HFFc6 (cell line): ENCODE data around the gene HERC6. TPM values are rescaled to one million over a fixed set of nuclear protein-coding genes. Genes with fewer than 3 reads are reported as not detected.
"Not testable (repeated sequence)": the region's sequence is repeated elsewhere in the genome, so short reads cannot be mapped to it uniquely, and the experiment has no call there.

Source experiments
- DNase-seq: peaks from one replicate; pipeline ENCODE4 v3.0.0-alpha.2; 2018
- H3K27ac Mint-ChIP-seq: 2 replicates; pipeline ENCODE4 v1.8.0; 2020; ENCODE audit warnings: mild to moderate bottlenecking, mixed read lengths
- H3K27me3 Mint-ChIP-seq: 2 replicates; pipeline ENCODE4 v1.8.0; 2021; ENCODE audit warnings: mild to moderate bottlenecking, moderate library complexity, mixed read lengths; ENCODE audit not compliant: insufficient read depth
- H3K36me3 Mint-ChIP-seq: 2 replicates; pipeline ENCODE4 v1.8.0; 2021; ENCODE audit warnings: low read depth, mixed read lengths
- H3K4me1 Mint-ChIP-seq: 2 replicates; pipeline ENCODE4 v1.8.0; 2020; ENCODE audit warnings: low read depth, mixed read lengths
- H3K4me3 Mint-ChIP-seq: 2 replicates; pipeline ENCODE4 v1.8.0; 2020; ENCODE audit warnings: mild to moderate bottlenecking, moderate library complexity, mixed read lengths
- H3K9me3 Mint-ChIP-seq: 2 replicates; pipeline ENCODE4 v1.8.0; 2020; ENCODE audit warnings: mild to moderate bottlenecking, mixed read lengths
- CTCF ChIP-seq: fragments of 200-600 bp; sonication (generic); IDR thresholded peaks from 2 replicates; pipeline ENCODE4 v1.5.0; 2021; ENCODE audit warnings: antibody characterized with exemption, mild to moderate bottlenecking
- total RNA-seq, 6 experiments: library from RNA; stranded (reverse); fragmentation: NEBNext Ultra II Directional; extraction: Animal tissue kit (Norgen Biotek cat#: 25700); gene quantifications; 2 replicates in 1 of 6; 3 replicates in 5 of 6; pipeline ENCODE4 v1.2.3, GENCODE V29; 2021

The HERC6 gene
- total RNA-seq, 6 experiments from 2014 or later: 0.33 to 1.1 (median 0.55) TPM

GRCh38 chr4:88359558-88359957 lies 19.1 kb upstream of the HERC6 start:
- Mint-ChIP-seq H3K9me3 (peaks cover 23% of the 10 kb centered on the region), H3K36me3 (peaks cover 4% of the 10 kb centered on the region; the same call in 1 of the 2 replicates), H3K4me1 (no peaks in the 10 kb centered on the region), H3K27ac (no peak overlapping the region), H3K27me3 (peaks cover 14% of the 10 kb centered on the region), H3K4me3 (no peak overlapping the region)
- no peak for DNase-seq
- TF ChIP-seq CTCF: no peak

- Mint-ChIP-seq H3K36me3 (peaks cover 4% of the 10 kb centered on the region; the same call in 1 of the 2 replicates), H3K27ac (no peak overlapping the region), H3K27me3 (peaks cover 14% of the 10 kb centered on the region), H3K4me1 (no peaks in the 10 kb centered on the region), H3K4me3 (no peak overlapping the region), H3K9me3 (peaks cover 25% of the 10 kb centered on the region)
- no peak for TF ChIP-seq CTCF
- no peak for DNase-seq
Measured at GRCh38 chr4:88360256-88360655, 18.4 kb upstream of the HERC6 start.

GRCh38 chr4:88360791-88361190 lies 17.9 kb upstream of the HERC6 start:
- peaks cover 14% of the 10 kb centered on the region for H3K27me3 Mint-ChIP-seq
- no peak for TF ChIP-seq CTCF
- H3K9me3 Mint-ChIP-seq: peaks cover 25% of the 10 kb centered on the region

GRCh38 chr4:88361217-88361773 lies 17.4 kb upstream of the HERC6 start:
- H3K27me3 Mint-ChIP-seq: peaks cover 18% of the 10 kb centered on the region
- H3K27ac Mint-ChIP-seq, H3K36me3 Mint-ChIP-seq, H3K4me3 Mint-ChIP-seq, DNase-seq, H3K4me1 Mint-ChIP-seq: not testable (repeated sequence)
- peaks cover 25% of the 10 kb centered on the region for H3K9me3 Mint-ChIP-seq

More at GRCh38 chr4:88360791-88361190, 17.9 kb upstream of the HERC6 start:
- Mint-ChIP-seq H3K4me1 (no peaks in the 10 kb centered on the region), H3K4me3 (no peak overlapping the region), H3K36me3 (peaks cover 4% of the 10 kb centered on the region; the same call in 1 of the 2 replicates), H3K27ac (no peak overlapping the region)
- DNase-seq: no peak

- Mint-ChIP-seq H3K36me3 (peaks cover 2% of the 10 kb centered on the region; the same call in 1 of the 2 replicates), H3K27ac (no peak overlapping the region), H3K4me3 (no peak overlapping the region), H3K4me1 (no peaks in the 10 kb centered on the region), H3K27me3 (peaks cover 17% of the 10 kb centered on the region), H3K9me3 (peaks cover 16% of the 10 kb centered on the region)
- no peak for TF ChIP-seq CTCF
- DNase-seq: no peak
Measured at GRCh38 chr4:88366460-88366859, 12.2 kb upstream of the HERC6 start.

- TF ChIP-seq CTCF: no peak
- Mint-ChIP-seq H3K4me3 (no peak overlapping the region), H3K4me1 (no peaks in the 10 kb centered on the region), H3K27me3 (peaks cover 20% of the 10 kb centered on the region), H3K36me3 (no peaks in the 10 kb centered on the region), H3K9me3 (peaks cover 11% of the 10 kb centered on the region), H3K27ac (no peak overlapping the region)
- DNase-seq: no peak
Measured at GRCh38 chr4:88367826-88368225, 10.8 kb upstream of the HERC6 start.
